ENCODE measurements around the gene RB1. TPM values are rescaled to one million over a fixed set of nuclear protein-coding genes. Genes with fewer than 3 reads are reported as not detected.

RB1 gene
- total RNA-seq, 1 experiment from 2014 or later, result 36.7 TPM

- ChIA-PET POLR2A (no interaction called here), RAD21 (ENCODE audit: low non-redundant PET in 1 of 2, low total read pairs in 2 of 2, uncharacterized antibody in 2 of 2, unreplicated experiment in 2 of 2) (no interaction called here), CTCF (no interaction called here)
- no peaks in the 10 kb centered on the region for H4K20me1 ChIP-seq (ENCODE audit: insufficient read depth)
- intact Hi-C loops (cut with micrococcal nuclease), result no loop called here
- DNase-seq (ENCODE audit: low read depth, low spot score) (no peak), ATAC-seq (no peak)
- no peak overlapping the region for H3K4me3 ChIP-seq (replicated peaks in 1 of 2; ENCODE audit: low read depth in 1 of 2, low read length in 2 of 2)
- no peak overlapping the region for H2AFZ ChIP-seq (ENCODE audit: low read depth, low read length, poor library complexity, severe bottlenecking)
- no peaks in the 10 kb centered on the region for H3K27me3 ChIP-seq (ENCODE audit: insufficient read depth, low read length)
- no peaks in the 10 kb centered on the region for H3K9me2 ChIP-seq (ENCODE audit: insufficient read depth)
- H3K9me3 ChIP-seq (ENCODE audit: control insufficient read depth in 1 of 2, insufficient read depth in 1 of 2, low read depth in 1 of 2, low read length in 2 of 2), result no peaks in the 10 kb centered on the region
- no peaks in the 10 kb centered on the region for H3K79me2 ChIP-seq (ENCODE audit: insufficient read depth, low read length)
- no peak overlapping the region for H3K4me2 ChIP-seq (ENCODE audit: low read length)
- no peak overlapping the region for H3K9ac ChIP-seq (ENCODE audit: low read length)
- no TSS peak for BruUV-seq (replicated peaks)
- TF ChIP-seq POLR2A (IDR thresholded peaks at IDR 0.05; ENCODE audit: borderline replicate concordance, extremely low read depth, insufficient read depth, insufficient read length), result no peak
- TF ChIP-seq ATF3 (IDR thresholded peaks at IDR 0.05), result no peak
- no peak for TF ChIP-seq RAD21 (IDR thresholded peaks at IDR 0.05; ENCODE audit: low read depth)
- no peak for TF ChIP-seq ELF1 (IDR thresholded peaks at IDR 0.05; ENCODE audit: borderline replicate concordance, low read depth)
- TF ChIP-seq POLR2AphosphoS5 (IDR thresholded peaks at IDR 0.05; ENCODE audit: low read depth, low read length), result no peak
- no peak for TF ChIP-seq EGR1 (IDR thresholded peaks at IDR 0.05; ENCODE audit: low read depth)
- TF ChIP-seq CBX3 (IDR thresholded peaks at IDR 0.05; ENCODE audit: low read depth), result no peak
- TF ChIP-seq YY1 (IDR thresholded peaks at IDR 0.05; ENCODE audit: extremely low read depth, insufficient replicate concordance, low read depth, low read length), result no peak
- no peak for TF ChIP-seq EZH2 (IDR thresholded peaks at IDR 0.05)
- TF ChIP-seq JUND (IDR thresholded peaks at IDR 0.05), result no peak
- H3K36me3 ChIP-seq (ENCODE audit: control insufficient read depth in 1 of 2, insufficient read depth in 2 of 2, low read length in 2 of 2), result no peaks in the 10 kb centered on the region
- no peak overlapping the region for H3K27ac ChIP-seq (ENCODE audit: low read depth, low read length)
- H3K4me1 ChIP-seq (ENCODE audit: control insufficient read depth in 1 of 2, insufficient read depth in 2 of 2, low read length in 2 of 2), result no peaks in the 10 kb centered on the region
Measured at GRCh38 chr13:48386816-48387215, 83.3 kb downstream of the RB1 start.

DNA sequence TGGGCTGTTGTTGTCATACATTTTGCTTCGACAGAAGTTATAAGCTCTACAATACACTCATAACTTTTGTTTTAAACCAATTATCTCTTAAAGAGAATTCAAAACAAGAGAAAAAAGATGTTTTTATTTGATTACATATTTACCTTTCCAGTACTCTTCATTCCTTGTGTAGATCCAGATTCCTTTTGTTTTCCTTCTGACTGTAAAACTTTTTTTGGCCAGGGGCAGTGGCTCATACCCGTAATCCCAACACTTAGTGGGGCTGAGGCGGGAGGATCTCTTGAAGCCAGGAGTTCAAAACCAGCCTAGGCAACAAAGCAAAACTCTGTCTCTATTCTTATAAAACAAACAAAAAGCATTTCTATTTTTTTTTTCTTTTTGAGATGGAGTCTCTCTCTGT lies 87.7 kb downstream of the RB1 start:
- no peaks in the 10 kb centered on the region for H3K27me3 ChIP-seq (ENCODE audit: insufficient read depth, low read length)
- no peaks in the 10 kb centered on the region for H3K79me2 ChIP-seq (ENCODE audit: insufficient read depth, low read length)
- TF ChIP-seq ZFX (IDR thresholded peaks at IDR 0.05) (no peak), SP1 (IDR thresholded peaks at IDR 0.05; ENCODE audit: low read depth) (no peak), REST (IDR thresholded peaks at IDR 0.05; ENCODE audit: low read depth) (no peak), ZNF274 (IDR thresholded peaks at IDR 0.05; ENCODE audit: low read depth, low read length) (no peak), JUND (IDR thresholded peaks at IDR 0.05) (no peak), EZH2 (IDR thresholded peaks at IDR 0.05) (no peak), YY1 (IDR thresholded peaks at IDR 0.05; ENCODE audit: extremely low read depth, insufficient replicate concordance, low read depth, low read length) (no peak), SRF (IDR thresholded peaks at IDR 0.05; ENCODE audit: low read depth) (no peak), POLR2A (IDR thresholded peaks at IDR 0.05; ENCODE audit: borderline replicate concordance, extremely low read depth, insufficient read depth, insufficient read length) (no peak), ELF1 (IDR thresholded peaks at IDR 0.05; ENCODE audit: borderline replicate concordance, low read depth) (no peak), EGR1 (IDR thresholded peaks at IDR 0.05; ENCODE audit: low read depth) (no peak)
- TF ChIP-seq, protein P1, sequence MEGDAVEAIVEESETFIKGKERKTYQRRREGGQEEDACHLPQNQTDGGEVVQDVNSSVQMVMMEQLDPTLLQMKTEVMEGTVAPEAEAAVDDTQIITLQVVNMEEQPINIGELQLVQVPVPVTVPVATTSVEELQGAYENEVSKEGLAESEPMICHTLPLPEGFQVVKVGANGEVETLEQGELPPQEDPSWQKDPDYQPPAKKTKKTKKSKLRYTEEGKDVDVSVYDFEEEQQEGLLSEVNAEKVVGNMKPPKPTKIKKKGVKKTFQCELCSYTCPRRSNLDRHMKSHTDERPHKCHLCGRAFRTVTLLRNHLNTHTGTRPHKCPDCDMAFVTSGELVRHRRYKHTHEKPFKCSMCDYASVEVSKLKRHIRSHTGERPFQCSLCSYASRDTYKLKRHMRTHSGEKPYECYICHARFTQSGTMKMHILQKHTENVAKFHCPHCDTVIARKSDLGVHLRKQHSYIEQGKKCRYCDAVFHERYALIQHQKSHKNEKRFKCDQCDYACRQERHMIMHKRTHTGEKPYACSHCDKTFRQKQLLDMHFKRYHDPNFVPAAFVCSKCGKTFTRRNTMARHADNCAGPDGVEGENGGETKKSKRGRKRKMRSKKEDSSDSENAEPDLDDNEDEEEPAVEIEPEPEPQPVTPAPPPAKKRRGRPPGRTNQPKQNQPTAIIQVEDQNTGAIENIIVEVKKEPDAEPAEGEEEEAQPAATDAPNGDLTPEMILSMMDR (IDR thresholded peaks at IDR 0.05 in 2 of 3, conservative IDR thresholded peaks at IDR 0.05 in 1 of 3; ENCODE audit: borderline replicate concordance in 1 of 3, insufficient read depth in 1 of 3, low read depth in 2 of 3, low read length in 2 of 3), result no peak
- DNase-seq (ENCODE audit: low read depth, low spot score) (no peak), ATAC-seq (no peak)
- CTCF ChIA-PET, result no interaction called here
- no peaks in the 10 kb centered on the region for H3K36me3 ChIP-seq (ENCODE audit: control insufficient read depth in 1 of 2, insufficient read depth in 2 of 2, low read length in 2 of 2)
- RAD21 ChIA-PET (ENCODE audit: low non-redundant PET in 1 of 2, low total read pairs in 2 of 2, uncharacterized antibody in 2 of 2, unreplicated experiment in 2 of 2), result no interaction called here
- no peak overlapping the region for H2AFZ ChIP-seq (ENCODE audit: low read depth, low read length, poor library complexity, severe bottlenecking)
- H3K4me1 ChIP-seq (ENCODE audit: control insufficient read depth in 1 of 2, insufficient read depth in 2 of 2, low read length in 2 of 2), result no peaks in the 10 kb centered on the region
- H3K9ac ChIP-seq (ENCODE audit: low read length), result no peak overlapping the region
- no peak overlapping the region for H3K27ac ChIP-seq (ENCODE audit: low read depth, low read length)
- POLR2A ChIA-PET, result no interaction called here
- H3K9me3 ChIP-seq (ENCODE audit: control insufficient read depth in 1 of 2, insufficient read depth in 1 of 2, low read depth in 1 of 2, low read length in 2 of 2), result no peaks in the 10 kb centered on the region
- no peak overlapping the region for H3K4me3 ChIP-seq (replicated peaks in 1 of 2; ENCODE audit: low read depth in 1 of 2, low read length in 2 of 2)
- no peak overlapping the region for H3K4me2 ChIP-seq (ENCODE audit: low read length)
- no TSS peak for BruUV-seq (replicated peaks)
- H3K9me2 ChIP-seq (ENCODE audit: insufficient read depth), result no peaks in the 10 kb centered on the region
- no peaks in the 10 kb centered on the region for H4K20me1 ChIP-seq (ENCODE audit: insufficient read depth)
- intact Hi-C loops (cut with micrococcal nuclease), result no loop called here
